Mesothelial cell of epicardium (in vitro differentiated cells): ENCODE measurements around the gene GOLIM4. TPM values are rescaled to one million over a fixed set of nuclear protein-coding genes. Genes with fewer than 3 reads are reported as not detected.

Source experiments
- DNase-seq, 2 experiments: peaks; one replicate each; pipeline ENCODE4 v3.0.0; 2021; ENCODE audit warnings: low spot score in 2 of 2; ENCODE audit not compliant: unreplicated experiment in 2 of 2
- H3K27ac Mint-ChIP-seq: 2 replicates; pipeline ENCODE4 v1.8.0; 2021; ENCODE audit warnings: mixed read lengths
- H3K27me3 Mint-ChIP-seq: 2 replicates; pipeline ENCODE4 v1.8.0; 2021; ENCODE audit warnings: low read depth, mixed read lengths
- H3K36me3 Mint-ChIP-seq: 2 replicates; pipeline ENCODE4 v1.8.0; 2021; ENCODE audit warnings: mixed read lengths
- H3K4me1 Mint-ChIP-seq: 2 replicates; pipeline ENCODE4 v1.8.0; 2021; ENCODE audit warnings: mixed read lengths
- H3K4me3 Mint-ChIP-seq: 2 replicates; pipeline ENCODE4 v1.8.0; 2021; ENCODE audit warnings: mild to moderate bottlenecking, moderate library complexity, mixed read lengths
- H3K9me3 Mint-ChIP-seq: 2 replicates; pipeline ENCODE4 v1.8.0; 2021; ENCODE audit warnings: mixed read lengths
- total RNA-seq: library from RNA; stranded (reverse); gene quantifications from 3 replicates; pipeline ENCODE4 v1.2.1, GENCODE V29; 2021
- TF ChIP-seq, protein P1 (sequence below): fragments of 200-600 bp; sonication (generic); IDR thresholded peaks from one replicate; pipeline ENCODE4 v1.5.0; 2021; ENCODE audit warnings: antibody characterized with exemption; ENCODE audit not compliant: unreplicated experiment

GOLIM4 gene
- total RNA-seq, 1 donor from 2014 or later = 93.7 TPM

DNA sequence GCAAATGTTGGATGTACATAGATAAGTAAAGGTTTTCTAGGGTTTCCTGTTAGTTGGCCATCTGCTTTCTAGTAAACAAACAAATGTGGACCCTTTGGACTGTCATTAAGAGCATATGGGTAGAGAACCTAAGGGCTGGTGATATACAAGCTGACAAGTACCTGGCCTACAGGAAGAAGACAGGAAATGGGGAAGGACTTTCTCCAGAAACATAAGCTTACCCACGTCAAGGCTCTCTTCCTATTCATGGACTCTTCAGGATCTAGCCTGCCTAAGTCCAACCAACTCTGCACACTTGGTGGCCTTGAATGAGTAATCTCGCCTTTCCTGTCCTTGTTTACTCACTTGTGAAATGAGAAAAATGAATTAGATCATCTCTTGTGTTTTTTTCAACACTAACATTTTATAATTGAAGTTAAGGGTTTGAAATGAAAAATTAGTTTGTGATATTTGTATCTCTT lies 22.2 kb upstream of the GOLIM4 start:
- Mint-ChIP-seq H3K27ac (no peak overlapping the region), H3K4me3 (no peak overlapping the region), H3K4me1 (peaks cover 12% of the 10 kb centered on the region), H3K9me3 (no peaks in the 10 kb centered on the region), H3K36me3 (no peaks in the 10 kb centered on the region), H3K27me3 (no peaks in the 10 kb centered on the region)
- DNase-seq = no peak
- TF ChIP-seq, protein P1, sequence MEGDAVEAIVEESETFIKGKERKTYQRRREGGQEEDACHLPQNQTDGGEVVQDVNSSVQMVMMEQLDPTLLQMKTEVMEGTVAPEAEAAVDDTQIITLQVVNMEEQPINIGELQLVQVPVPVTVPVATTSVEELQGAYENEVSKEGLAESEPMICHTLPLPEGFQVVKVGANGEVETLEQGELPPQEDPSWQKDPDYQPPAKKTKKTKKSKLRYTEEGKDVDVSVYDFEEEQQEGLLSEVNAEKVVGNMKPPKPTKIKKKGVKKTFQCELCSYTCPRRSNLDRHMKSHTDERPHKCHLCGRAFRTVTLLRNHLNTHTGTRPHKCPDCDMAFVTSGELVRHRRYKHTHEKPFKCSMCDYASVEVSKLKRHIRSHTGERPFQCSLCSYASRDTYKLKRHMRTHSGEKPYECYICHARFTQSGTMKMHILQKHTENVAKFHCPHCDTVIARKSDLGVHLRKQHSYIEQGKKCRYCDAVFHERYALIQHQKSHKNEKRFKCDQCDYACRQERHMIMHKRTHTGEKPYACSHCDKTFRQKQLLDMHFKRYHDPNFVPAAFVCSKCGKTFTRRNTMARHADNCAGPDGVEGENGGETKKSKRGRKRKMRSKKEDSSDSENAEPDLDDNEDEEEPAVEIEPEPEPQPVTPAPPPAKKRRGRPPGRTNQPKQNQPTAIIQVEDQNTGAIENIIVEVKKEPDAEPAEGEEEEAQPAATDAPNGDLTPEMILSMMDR = no peak

DNA sequence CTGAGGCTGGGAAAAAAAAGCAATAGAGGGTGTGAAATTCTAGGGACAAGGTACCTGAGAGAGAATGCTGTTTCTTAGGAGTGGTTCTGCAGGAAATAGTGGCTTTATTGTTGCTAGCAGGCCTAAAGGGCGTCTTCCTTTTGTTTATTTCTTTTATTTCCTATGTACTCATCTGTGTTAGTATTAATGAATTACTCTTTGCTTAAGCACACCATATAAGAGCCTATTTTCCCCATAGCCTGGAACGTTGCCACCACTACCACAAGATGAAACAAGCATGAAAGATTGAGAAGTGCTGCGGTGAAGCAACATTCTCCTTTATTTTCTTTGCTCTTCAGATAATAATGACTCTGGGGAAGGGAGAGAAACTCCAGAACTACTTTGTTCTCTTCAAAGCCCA lies 21.3 kb upstream of the GOLIM4 start:
- H3K27me3 Mint-ChIP-seq = no peaks in the 10 kb centered on the region
- no peaks in the 10 kb centered on the region for H3K36me3 Mint-ChIP-seq
- DNase-seq = no peak
- H3K4me1 Mint-ChIP-seq = peaks cover 12% of the 10 kb centered on the region
- no peak overlapping the region for H3K4me3 Mint-ChIP-seq
- TF ChIP-seq, protein P1 = no peak
- peak overlapping the region; percentile 89 for H3K27ac Mint-ChIP-seq
- no peaks in the 10 kb centered on the region for H3K9me3 Mint-ChIP-seq

DNA sequence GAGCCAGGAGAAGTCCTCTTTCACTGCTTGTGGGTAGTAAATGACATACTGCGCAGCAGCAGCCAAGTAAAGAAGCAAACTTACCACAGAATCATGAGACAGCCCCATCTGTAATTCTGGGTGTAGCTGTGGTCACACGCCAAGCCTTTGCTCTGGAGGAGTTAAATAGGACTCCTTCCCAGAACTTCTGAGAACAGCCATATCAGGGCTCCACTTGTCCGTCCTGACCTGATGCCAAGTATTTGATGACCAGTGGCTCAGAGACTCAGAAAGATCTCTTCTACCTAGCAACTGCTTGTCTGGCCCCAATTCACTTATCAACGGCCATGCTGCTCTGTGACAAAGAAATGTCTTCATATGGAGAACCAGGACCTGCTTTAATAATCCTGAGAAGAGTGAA lies 20.6 kb upstream of the GOLIM4 start:
- Mint-ChIP-seq H3K36me3 (no peaks in the 10 kb centered on the region), H3K4me3 (no peak overlapping the region), H3K4me1 (peaks cover 12% of the 10 kb centered on the region), H3K9me3 (no peaks in the 10 kb centered on the region), H3K27ac (no peak overlapping the region), H3K27me3 (no peaks in the 10 kb centered on the region)
- TF ChIP-seq, protein P1 = no peak
- DNase-seq = no peak

DNA sequence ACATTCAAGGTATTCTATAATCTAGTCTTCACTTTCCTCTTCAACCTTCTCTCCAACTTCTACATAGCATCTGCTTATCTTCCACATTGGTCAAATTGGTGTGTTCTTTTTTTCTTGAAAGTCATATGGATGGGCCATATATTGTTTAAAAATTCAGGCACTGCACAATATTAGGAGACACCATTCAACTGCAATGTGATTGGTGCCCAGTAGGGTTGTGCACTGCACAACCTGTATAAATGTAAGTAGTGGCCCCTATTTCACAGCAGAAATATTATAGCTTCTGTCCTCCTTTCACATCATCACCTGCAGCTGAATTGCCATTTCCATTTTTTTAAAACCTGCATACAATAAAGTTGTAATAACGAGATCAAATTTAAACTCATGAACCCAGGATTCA lies 18.1 kb upstream of the GOLIM4 start:
- Mint-ChIP-seq H3K27ac (no peak overlapping the region), H3K4me3 (no peak overlapping the region), H3K9me3 (no peaks in the 10 kb centered on the region), H3K4me1 (peaks cover 12% of the 10 kb centered on the region), H3K27me3 (no peaks in the 10 kb centered on the region), H3K36me3 (no peaks in the 10 kb centered on the region)
- no peak for DNase-seq
- TF ChIP-seq, protein P1 = no peak

DNA sequence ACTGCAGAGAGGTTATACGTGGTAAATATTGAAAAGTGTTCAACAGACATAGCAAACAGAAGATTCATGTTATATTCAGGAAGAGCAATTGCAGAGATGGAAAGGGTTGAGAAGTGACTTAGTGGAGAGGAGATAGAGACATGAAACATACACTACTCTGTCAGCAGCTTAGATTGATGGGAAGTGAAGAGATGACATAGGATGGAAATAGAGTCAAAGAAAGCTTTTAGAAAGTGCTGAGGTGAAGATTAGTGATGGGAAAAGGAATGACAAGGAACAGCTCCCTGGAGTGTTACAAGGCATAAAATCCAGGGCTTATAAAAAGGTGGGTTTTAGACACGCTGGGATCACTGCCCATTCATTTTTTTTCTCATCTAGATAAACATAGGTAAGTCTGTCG lies 17.2 kb upstream of the GOLIM4 start:
- no peak overlapping the region for H3K4me3 Mint-ChIP-seq
- H3K36me3 Mint-ChIP-seq = no peaks in the 10 kb centered on the region
- H3K27ac Mint-ChIP-seq = no peak overlapping the region
- peaks cover 12% of the 10 kb centered on the region for H3K4me1 Mint-ChIP-seq
- H3K9me3 Mint-ChIP-seq = no peaks in the 10 kb centered on the region
- DNase-seq = no peak
- TF ChIP-seq, protein P1 = no peak
- H3K27me3 Mint-ChIP-seq = no peaks in the 10 kb centered on the region

DNA sequence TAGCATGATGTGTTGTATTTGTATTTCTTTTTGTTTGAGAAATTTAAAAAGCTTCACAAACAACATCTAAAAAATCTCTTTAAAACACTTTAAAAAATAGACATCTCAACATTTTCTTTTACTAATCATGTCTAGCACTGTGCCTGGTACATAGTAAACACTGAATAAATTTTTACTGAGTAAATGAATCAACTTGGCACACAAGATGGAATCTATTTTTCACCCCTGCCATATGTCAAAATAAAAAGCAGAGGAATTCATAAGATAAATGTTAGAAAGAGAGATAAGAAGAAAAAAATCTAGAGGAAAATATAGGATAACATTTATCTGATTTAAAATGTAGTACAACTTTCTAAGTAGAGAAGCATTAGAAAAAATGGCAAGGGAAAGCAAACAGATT lies 8.6 kb upstream of the GOLIM4 start:
- no peak overlapping the region for H3K4me3 Mint-ChIP-seq
- H3K4me1 Mint-ChIP-seq = no peaks in the 10 kb centered on the region
- TF ChIP-seq, protein P1 = no peak
- peaks cover 18% of the 10 kb centered on the region for H3K9me3 Mint-ChIP-seq
- no peaks in the 10 kb centered on the region for H3K27me3 Mint-ChIP-seq
- DNase-seq = no peak
- no peak overlapping the region for H3K27ac Mint-ChIP-seq
- peaks cover 3% of the 10 kb centered on the region for H3K36me3 Mint-ChIP-seq
